Thoracic aorta (tissue), 2 donors: Measurements from ENCODE around the gene MAP4K3. TPM values are rescaled to one million over a fixed set of nuclear protein-coding genes. Genes with fewer than 3 reads are reported as not detected.

Experiments
- ATAC-seq: fragments of 150-250 bp; one replicate; pipeline ENCODE4 v1.8.0; 2017; ENCODE audit warnings: low read depth; ENCODE audit not compliant: insufficient number of reproducible peaks, low FRiP score
- DNase-seq: peaks from one replicate; pipeline ENCODE4 v3.0.0-alpha.2; 2020; ENCODE audit warnings: low spot score
- H3K27ac ChIP-seq, 2 donors: fragments of 200-600 bp; sonication (generic); 1 replicate in 1 of 2; 2 replicates in 1 of 2; pipeline ENCODE4 v1.5.1; 2016; ENCODE audit warnings: mild to moderate bottlenecking in 2 of 2, moderate library complexity in 2 of 2
- H3K27me3 ChIP-seq: fragments of 200-600 bp; sonication (generic); replicated peaks from 2 replicates; pipeline ENCODE4 v1.6.0; 2016; ENCODE audit warnings: mild to moderate bottlenecking; ENCODE audit not compliant: insufficient read depth
- H3K36me3 ChIP-seq: fragments of 200-600 bp; sonication (generic); one replicate; pipeline ENCODE4 v1.5.1; 2016
- H3K4me1 ChIP-seq, 2 donors: fragments of 200-600 bp; sonication (generic); 1 replicate in 1 of 2; 2 replicates in 1 of 2; pipeline versions ENCODE4 v1.5.1 to v1.6.0; 2016; ENCODE audit warnings: low read depth in 2 of 2, mild to moderate bottlenecking in 1 of 2; ENCODE audit not compliant: control insufficient read depth in 1 of 2
- H3K4me3 ChIP-seq: fragments of 200-600 bp; sonication (generic); 2 replicates; pipeline ENCODE4 v1.5.1; 2016; ENCODE audit warnings: mild to moderate bottlenecking
- H3K9me3 ChIP-seq: fragments of 200-600 bp; sonication (generic); 2 replicates; pipeline ENCODE4 v1.5.1; 2016
- CTCF ChIP-seq: fragments of 200-600 bp; sonication (generic); IDR thresholded peaks from one replicate; pipeline ENCODE4 v1.5.1; 2019; ENCODE audit warnings: antibody characterized with exemption
- total RNA-seq, 2 donors: library from RNA; depleted of rRNA; stranded (reverse); fragments of >200 nt; gene quantifications; one replicate each; pipeline versions ENCODE4 v1.1.0 to v1.2.3, GENCODE V29; 2016

The MAP4K3 gene
- total RNA-seq, 2 donors from 2014 or later = 53.7 to 58.8 TPM

- Histone ChIP-seq H3K9me3 (peaks cover 5% of the 10 kb centered on the region), H3K4me1 (no peaks in the 10 kb centered on the region), H3K36me3 (peaks cover 9% of the 10 kb centered on the region), H3K27ac (no peak overlapping the region), H3K4me3 (no peak overlapping the region), H3K27me3 (no peaks in the 10 kb centered on the region)
- TF ChIP-seq CTCF = no peak
- no peak for DNase-seq
- ATAC-seq = no peak
Observed at GRCh38 chr2:39455826-39456225, 18.7 kb upstream of the MAP4K3 start.

DNA sequence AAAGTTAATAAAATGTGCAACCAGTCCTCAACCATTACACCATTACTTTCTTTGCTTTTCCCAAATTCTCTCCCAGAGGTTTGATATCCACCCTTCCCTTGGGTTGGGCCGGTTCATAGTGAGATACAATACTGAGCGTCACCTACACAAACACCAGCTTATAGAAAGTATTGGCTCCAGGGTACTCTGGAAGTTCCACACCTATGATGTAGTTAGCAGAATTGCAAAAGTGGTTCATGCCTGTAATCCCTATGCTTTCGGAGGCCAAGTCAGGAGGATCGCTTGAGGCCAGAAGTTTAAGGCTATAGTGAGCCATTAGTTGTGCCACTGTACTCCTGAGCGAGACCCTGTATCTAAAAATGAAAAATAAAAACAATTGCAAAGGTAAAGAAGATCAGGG is 15.3 kb upstream of the MAP4K3 start:
- no peak for TF ChIP-seq CTCF
- Histone ChIP-seq H3K27me3 (no peaks in the 10 kb centered on the region), H3K4me3 (no peak overlapping the region), H3K4me1 (no peaks in the 10 kb centered on the region), H3K27ac (no peak overlapping the region), H3K9me3 (no peaks in the 10 kb centered on the region), H3K36me3 (peaks cover 9% of the 10 kb centered on the region)
- DNase-seq (no peak), ATAC-seq (no peak)

DNA sequence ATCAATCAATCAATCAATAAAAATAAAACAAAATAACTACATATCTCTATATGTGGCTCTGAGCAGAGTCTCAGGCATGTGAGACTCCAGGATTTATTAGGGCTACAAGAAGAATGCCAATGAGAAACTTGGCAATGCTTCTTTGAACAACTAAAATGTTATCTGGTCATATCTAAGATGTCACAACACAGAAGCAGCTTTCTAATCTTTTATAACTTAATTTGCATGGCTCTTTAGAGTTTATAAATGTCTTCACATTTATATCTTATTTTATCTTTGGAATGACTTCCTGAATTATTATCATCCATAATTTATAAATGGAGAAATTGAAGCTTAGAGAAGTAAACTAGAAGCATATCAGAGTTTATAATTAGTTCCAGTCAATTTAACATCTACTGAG is 14.9 kb upstream of the MAP4K3 start:
- Histone ChIP-seq H3K4me3 (no peak overlapping the region), H3K27me3 (no peaks in the 10 kb centered on the region), H3K27ac (no peak overlapping the region), H3K9me3 (no peaks in the 10 kb centered on the region), H3K36me3 (peaks cover 9% of the 10 kb centered on the region), H3K4me1 (no peaks in the 10 kb centered on the region)
- TF ChIP-seq CTCF = no peak
- ATAC-seq = no peak
- no peak for DNase-seq

- H3K9me3 ChIP-seq = no peaks in the 10 kb centered on the region
- H3K4me1 ChIP-seq = no peaks in the 10 kb centered on the region
- TF ChIP-seq CTCF = no peak
- DNase-seq (no peak), ATAC-seq (no peak)
- no peak overlapping the region for H3K4me3 ChIP-seq
- H3K27ac ChIP-seq = no peak overlapping the region
- no peaks in the 10 kb centered on the region for H3K36me3 ChIP-seq
- H3K27me3 ChIP-seq = no peaks in the 10 kb centered on the region
Observed at GRCh38 chr2:39448169-39448502, 11.1 kb upstream of the MAP4K3 start.

GRCh38 chr2:39447266-39448168 is 10.4 kb upstream of the MAP4K3 start:
- H3K4me3 ChIP-seq = no peak overlapping the region
- ATAC-seq = no peak

More at GRCh38 chr2:39447266-39448168, 10.4 kb upstream of the MAP4K3 start:
- no peaks in the 10 kb centered on the region for H3K36me3 ChIP-seq
- no peak for DNase-seq
- no peaks in the 10 kb centered on the region for H3K4me1 ChIP-seq
- H3K27me3 ChIP-seq = no peaks in the 10 kb centered on the region
- no peak overlapping the region for H3K27ac ChIP-seq
- no peaks in the 10 kb centered on the region for H3K9me3 ChIP-seq
- TF ChIP-seq CTCF = no peak
